D341Med (cell line): Measurements from ENCODE around the gene LDB3.
"Not testable (repeated sequence)": the region's sequence is repeated elsewhere in the genome, so short reads cannot be mapped to it uniquely, and the experiment has no call there.

Experiments used
- DNase-seq: peaks from one replicate; pipeline ENCODE4 v3.0.0; 2012; ENCODE audit warnings: low spot score

Gene LDB3

GRCh38 chr10:86730227-86730626 is 61.9 kb downstream of the LDB3 start:
- no peak for DNase-seq

- no peak for DNase-seq
These were observed 64.5 kb downstream of the LDB3 start for GRCh38 chr10:86732771-86733170.

- DNase-seq = no peak
These were observed 65.0 kb downstream of the LDB3 start for GRCh38 chr10:86733260-86733671.

- no peak for DNase-seq
These were observed 66.1 kb downstream of the LDB3 start for GRCh38 chr10:86734207-86734988.

- DNase-seq = not testable (repeated sequence)
These were observed 67.0 kb downstream of the LDB3 start for GRCh38 chr10:86735278-86735677.

GRCh38 chr10:86742230-86742629 is 73.9 kb downstream of the LDB3 start:
- no peak for DNase-seq

- DNase-seq = no peak
These were observed 75.9 kb downstream of the LDB3 start for GRCh38 chr10:86744067-86744725.

GRCh38 chr10:86747796-86748581 is 79.7 kb downstream of the LDB3 start:
- no peak for DNase-seq

GRCh38 chr10:86749854-86750253 is 81.5 kb downstream of the LDB3 start:
- no peak for DNase-seq

- no peak for DNase-seq
These were observed 83.2 kb downstream of the LDB3 start for GRCh38 chr10:86751477-86751876.

- no peak for DNase-seq
These were observed 84.0 kb downstream of the LDB3 start for GRCh38 chr10:86752311-86752710.

GRCh38 chr10:86753051-86753450 is 84.7 kb downstream of the LDB3 start:
- no peak for DNase-seq

- no peak for DNase-seq
These were observed 85.5 kb downstream of the LDB3 start for GRCh38 chr10:86753638-86754434.

GRCh38 chr10:86755454-86755739 is 87.1 kb downstream of the LDB3 start:
- DNase-seq = no peak

- peak; percentile 94 for DNase-seq
These were observed 87.6 kb downstream of the LDB3 start for GRCh38 chr10:86755740-86756510.

GRCh38 chr10:86756511-86757112 is 88.3 kb downstream of the LDB3 start, which contains the start of gene BMPR1A:
Gene BMPR1A, plus strand, starts transcription at chr10:86756619. Its CDS starts 119,400 bp downstream, at chr10:86876019.
- peak; percentile 50 for DNase-seq

GRCh38 chr10:86757113-86757972 is 89.0 kb downstream of the LDB3 start:
- DNase-seq = no peak

GRCh38 chr10:86758189-86759072 is 90.1 kb downstream of the LDB3 start:
- DNase-seq = no peak
